ENCODE measurements around the gene BRD4. TPM values are rescaled to one million over a fixed set of nuclear protein-coding genes. Genes with fewer than 3 reads are reported as not detected.
A peak's percentile ranks its signal among the peaks of the same experiment; 100 is the strongest.

Gene BRD4
- total RNA-seq, 1 donor from 2014 or later: 108 TPM

DNA sequence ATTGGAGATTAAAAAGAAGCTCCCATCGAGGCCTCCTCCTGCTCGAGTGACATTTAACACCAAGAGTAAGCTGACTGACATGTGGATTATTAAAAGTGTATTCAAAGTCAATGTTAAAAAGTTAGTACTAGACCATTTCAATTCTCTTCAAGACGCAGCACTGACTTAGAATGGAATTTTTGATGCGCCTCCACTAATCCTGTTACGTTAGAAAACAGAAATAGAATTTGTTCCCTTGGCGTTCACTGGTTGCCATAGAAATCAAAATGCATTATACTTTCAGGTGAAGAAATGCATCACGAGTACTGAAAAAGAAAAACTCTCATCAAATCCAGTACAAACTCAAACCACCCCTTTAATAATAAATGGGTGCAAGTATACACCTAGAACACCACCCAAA is 42.2 kb downstream of the BRD4 start:
- H3K27me3 Mint-ChIP-seq (ENCODE audit: low read depth): no peaks in the 10 kb centered on the region
- DNase-seq (ENCODE audit: low spot score): no peak
- peaks cover 84% of the 10 kb centered on the region for H3K4me1 Mint-ChIP-seq (ENCODE audit: low read depth)
- intact Hi-C loops (cut with micrococcal nuclease): no loop called here
- H3K9me3 Mint-ChIP-seq: no peaks in the 10 kb centered on the region
- H3K36me3 Mint-ChIP-seq (ENCODE audit: low read depth): peaks cover 6% of the 10 kb centered on the region
- no peak overlapping the region for H3K4me3 Mint-ChIP-seq (ENCODE audit: low read depth)
- H3K27ac Mint-ChIP-seq: no peak overlapping the region

DNA sequence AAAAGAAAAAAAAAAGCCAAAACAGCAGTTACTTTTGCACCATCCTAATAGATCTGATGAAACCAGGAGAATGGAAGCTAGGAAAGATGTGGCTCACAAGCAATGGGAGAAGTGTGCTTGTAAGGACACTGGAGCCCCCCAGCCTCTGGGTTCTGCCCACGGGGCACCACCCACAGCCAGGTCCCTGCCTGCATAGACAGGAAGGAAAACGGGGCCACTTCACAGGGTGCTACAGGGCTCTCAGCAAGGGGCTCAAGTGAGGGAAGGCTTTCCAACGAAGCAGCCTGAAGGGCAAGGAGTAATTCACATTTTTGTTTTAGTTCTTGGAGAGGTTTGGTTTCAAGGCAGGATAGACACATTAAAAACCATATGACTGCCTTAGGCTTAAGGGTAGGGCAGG is 42.7 kb downstream of the BRD4 start:
- Mint-ChIP-seq H3K4me3 (ENCODE audit: low read depth) (no peak overlapping the region), H3K27ac (peak overlapping the region; percentile 5), H3K9me3 (no peaks in the 10 kb centered on the region), H3K4me1 (ENCODE audit: low read depth) (peaks cover 84% of the 10 kb centered on the region), H3K27me3 (ENCODE audit: low read depth) (no peaks in the 10 kb centered on the region), H3K36me3 (ENCODE audit: low read depth) (peaks cover 6% of the 10 kb centered on the region)
- intact Hi-C loops (cut with micrococcal nuclease): loop anchor here (5.0 kb wide), 2 partner anchors 33 to 88 kb away; partner anchors contain the start of gene AKAP8
- no peak for DNase-seq (ENCODE audit: low spot score)

DNA sequence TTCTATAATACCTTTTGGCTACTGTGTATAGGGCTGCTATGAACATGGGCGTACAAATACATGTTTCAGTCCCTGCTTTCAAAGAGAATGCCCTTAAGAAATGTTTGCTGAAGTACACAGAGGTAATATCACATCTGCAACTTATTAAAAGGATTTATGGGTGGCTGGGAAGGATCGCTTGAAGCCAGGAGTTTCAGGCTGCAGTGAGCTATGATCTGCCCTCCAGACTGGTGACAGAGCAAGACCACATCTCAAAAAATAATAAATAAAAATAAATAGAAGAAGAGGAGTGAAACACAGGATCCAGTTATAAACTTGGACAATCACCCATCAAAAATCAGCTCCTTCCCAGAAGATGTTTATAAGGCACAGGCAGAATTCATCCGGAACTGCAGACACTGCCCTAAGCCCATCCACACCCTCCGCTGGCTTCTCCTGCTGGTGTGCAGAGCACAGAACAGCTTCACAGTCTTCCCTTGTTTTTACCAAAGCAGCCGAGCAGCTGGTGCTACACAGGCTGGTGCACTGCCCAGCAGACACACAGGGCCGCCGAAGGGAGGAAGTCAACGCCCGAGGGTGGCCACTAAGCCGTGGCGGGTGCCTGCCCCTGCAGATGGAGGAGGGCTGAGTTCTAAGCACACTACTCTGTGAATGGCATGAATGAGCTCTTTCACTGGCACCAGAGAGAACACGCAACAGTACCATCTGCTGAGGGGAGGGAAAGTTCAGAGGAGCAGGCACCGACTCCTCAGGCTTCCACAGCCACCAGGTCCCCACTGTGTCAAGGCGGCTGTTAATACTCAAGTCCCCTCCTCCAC is 44.0 kb downstream of the BRD4 start:
- H3K9me3 Mint-ChIP-seq: no peaks in the 10 kb centered on the region
- intact Hi-C loops (cut with micrococcal nuclease): loop anchor here (5.0 kb wide), 2 partner anchors 34 to 89 kb away; partner anchors contain the start of gene AKAP8
- no peak for DNase-seq (ENCODE audit: low spot score)
- H3K4me1 Mint-ChIP-seq (ENCODE audit: low read depth): peaks cover 85% of the 10 kb centered on the region
- peak overlapping the region; percentile 51 for H3K27ac Mint-ChIP-seq
- no peak overlapping the region for H3K4me3 Mint-ChIP-seq (ENCODE audit: low read depth)
- peaks cover 6% of the 10 kb centered on the region for H3K36me3 Mint-ChIP-seq (ENCODE audit: low read depth)
- no peaks in the 10 kb centered on the region for H3K27me3 Mint-ChIP-seq (ENCODE audit: low read depth)

DNA sequence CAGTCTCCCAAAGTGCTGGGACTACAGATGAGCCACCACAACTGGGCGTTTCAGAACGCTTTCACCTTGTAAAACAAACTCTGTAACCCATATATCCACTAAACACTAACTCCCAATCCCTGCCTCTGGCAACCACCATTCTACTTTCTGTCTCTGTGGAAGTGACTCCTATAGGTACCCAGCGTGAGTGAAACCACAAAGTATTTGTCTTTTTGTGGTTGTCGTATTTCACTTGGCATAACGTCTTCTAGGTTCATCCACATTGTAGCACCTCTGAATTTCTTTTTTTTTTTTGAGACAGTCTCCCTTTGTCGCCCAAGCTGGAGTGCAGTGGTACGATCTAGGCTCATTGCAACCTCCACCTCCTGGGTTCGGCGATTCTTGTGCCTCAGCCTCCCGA is 44.8 kb downstream of the BRD4 start:
- no peak for DNase-seq (ENCODE audit: low spot score)
- H3K4me3 Mint-ChIP-seq (ENCODE audit: low read depth): no peak overlapping the region
- no peaks in the 10 kb centered on the region for H3K9me3 Mint-ChIP-seq
- peaks cover 83% of the 10 kb centered on the region for H3K4me1 Mint-ChIP-seq (ENCODE audit: low read depth)
- no peaks in the 10 kb centered on the region for H3K27me3 Mint-ChIP-seq (ENCODE audit: low read depth)
- peaks cover 6% of the 10 kb centered on the region for H3K36me3 Mint-ChIP-seq (ENCODE audit: low read depth)
- peak overlapping the region; percentile 21 for H3K27ac Mint-ChIP-seq
- intact Hi-C loops (cut with micrococcal nuclease): loop anchor here (5.0 kb wide), 2 partner anchors 35 to 90 kb away; partner anchors contain the start of gene AKAP8

- H3K4me1 Mint-ChIP-seq (ENCODE audit: low read depth): peaks cover 80% of the 10 kb centered on the region
- no peak overlapping the region for H3K4me3 Mint-ChIP-seq (ENCODE audit: low read depth)
- H3K9me3 Mint-ChIP-seq: no peaks in the 10 kb centered on the region
- no peak for DNase-seq (ENCODE audit: low spot score)
- peaks cover under 1% of the 10 kb centered on the region for H3K36me3 Mint-ChIP-seq (ENCODE audit: low read depth)
- no peak overlapping the region for H3K27ac Mint-ChIP-seq
- no peaks in the 10 kb centered on the region for H3K27me3 Mint-ChIP-seq (ENCODE audit: low read depth)
- intact Hi-C loops (cut with micrococcal nuclease): loop anchor here (5.0 kb wide), 2 partner anchors 35 to 90 kb away; partner anchors contain the start of gene AKAP8
Observed at GRCh38 chr19:15286688-15287365, 45.5 kb downstream of the BRD4 start.

- intact Hi-C loops (cut with micrococcal nuclease): loop anchor here (5.0 kb wide), 2 partner anchors 36 to 91 kb away; partner anchors contain the start of gene AKAP8
- Mint-ChIP-seq H3K27ac (peak overlapping the region; percentile 43), H3K9me3 (no peaks in the 10 kb centered on the region), H3K36me3 (ENCODE audit: low read depth) (no peaks in the 10 kb centered on the region), H3K27me3 (ENCODE audit: low read depth) (no peaks in the 10 kb centered on the region), H3K4me3 (ENCODE audit: low read depth) (no peak overlapping the region), H3K4me1 (ENCODE audit: low read depth) (peaks cover 77% of the 10 kb centered on the region)
- no peak for DNase-seq (ENCODE audit: low spot score)
Observed at GRCh38 chr19:15285896-15286591, 46.3 kb downstream of the BRD4 start.

GRCh38 chr19:15284896-15285295 is 47.4 kb downstream of the BRD4 start:
- H3K4me1 Mint-ChIP-seq (ENCODE audit: low read depth): peaks cover 69% of the 10 kb centered on the region
- H3K4me3 Mint-ChIP-seq (ENCODE audit: low read depth): no peak overlapping the region
- no peak for DNase-seq (ENCODE audit: low spot score)
- H3K9me3 Mint-ChIP-seq: no peaks in the 10 kb centered on the region
- H3K27ac Mint-ChIP-seq: peak overlapping the region; percentile 28
- intact Hi-C loops (cut with micrococcal nuclease): loop anchor here (5.0 kb wide), 2 partner anchors 37 to 92 kb away; partner anchors contain the start of gene AKAP8
- no peaks in the 10 kb centered on the region for H3K27me3 Mint-ChIP-seq (ENCODE audit: low read depth)
- no peaks in the 10 kb centered on the region for H3K36me3 Mint-ChIP-seq (ENCODE audit: low read depth)

DNA sequence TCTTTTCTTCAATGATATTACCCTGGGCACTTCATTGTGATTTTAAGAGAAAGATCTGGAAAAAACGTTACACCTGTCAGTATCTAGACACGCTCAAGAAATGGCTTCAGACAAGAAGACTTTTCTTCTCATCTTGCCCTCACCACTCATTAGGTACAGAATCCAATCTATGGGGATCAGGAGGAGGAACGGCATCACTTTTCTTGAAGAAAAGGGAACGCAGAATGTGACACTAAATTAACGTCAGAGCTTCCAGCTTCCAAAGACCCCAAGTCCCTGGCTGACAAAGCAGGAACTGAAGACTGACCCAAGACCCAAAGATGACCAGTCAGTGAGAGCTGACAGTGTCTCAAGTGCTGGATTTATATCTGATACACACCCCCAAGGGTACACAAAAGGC is 48.2 kb downstream of the BRD4 start:
- Mint-ChIP-seq H3K9me3 (no peaks in the 10 kb centered on the region), H3K27me3 (ENCODE audit: low read depth) (no peaks in the 10 kb centered on the region), H3K27ac (peak overlapping the region; percentile 82), H3K4me1 (ENCODE audit: low read depth) (peaks cover 67% of the 10 kb centered on the region), H3K4me3 (ENCODE audit: low read depth) (no peak overlapping the region), H3K36me3 (ENCODE audit: low read depth) (no peaks in the 10 kb centered on the region)
- no peak for DNase-seq (ENCODE audit: low spot score)
- intact Hi-C loops (cut with micrococcal nuclease): no loop called here

DNA sequence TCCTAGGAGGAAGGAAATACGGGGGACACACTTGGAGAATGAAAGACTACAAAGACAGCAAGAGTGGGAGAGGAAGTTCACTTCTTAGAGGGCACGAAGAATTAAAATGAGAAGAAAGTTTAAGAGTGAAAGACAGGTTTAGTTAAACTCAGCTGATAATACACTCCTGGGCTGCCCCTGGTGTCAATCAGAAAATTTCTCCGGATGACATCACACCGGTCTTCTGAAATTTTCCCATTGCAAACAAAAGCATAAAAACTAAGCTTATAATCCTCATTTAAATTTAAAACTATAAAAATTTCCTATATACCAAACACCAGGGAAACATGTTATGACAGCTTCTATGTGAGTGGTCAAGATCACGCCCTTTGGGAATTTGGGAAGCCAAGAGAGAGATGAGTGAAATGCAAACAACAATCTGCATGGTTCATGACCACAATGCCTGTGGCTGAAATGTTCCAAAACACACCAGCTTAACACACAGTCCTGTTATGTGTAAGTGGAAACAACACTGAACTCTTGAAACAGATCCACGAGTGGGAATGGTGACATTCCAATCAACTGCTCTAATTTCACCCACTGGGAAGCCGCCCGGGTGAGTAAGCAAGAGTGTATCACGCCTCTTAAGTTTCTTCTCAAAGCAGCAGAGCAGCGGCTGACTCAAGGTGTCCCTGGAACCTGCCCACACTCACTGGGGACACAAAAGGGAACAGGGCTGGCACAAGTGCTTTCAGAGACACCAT is 49.0 kb downstream of the BRD4 start:
- Mint-ChIP-seq H3K9me3 (no peaks in the 10 kb centered on the region), H3K27me3 (ENCODE audit: low read depth) (no peaks in the 10 kb centered on the region), H3K4me3 (ENCODE audit: low read depth) (no peak overlapping the region), H3K4me1 (ENCODE audit: low read depth) (peaks cover 59% of the 10 kb centered on the region), H3K27ac (peak overlapping the region; percentile 82), H3K36me3 (ENCODE audit: low read depth) (no peaks in the 10 kb centered on the region)
- DNase-seq (ENCODE audit: low spot score): no peak
- intact Hi-C loops (cut with micrococcal nuclease): no loop called here

DNA sequence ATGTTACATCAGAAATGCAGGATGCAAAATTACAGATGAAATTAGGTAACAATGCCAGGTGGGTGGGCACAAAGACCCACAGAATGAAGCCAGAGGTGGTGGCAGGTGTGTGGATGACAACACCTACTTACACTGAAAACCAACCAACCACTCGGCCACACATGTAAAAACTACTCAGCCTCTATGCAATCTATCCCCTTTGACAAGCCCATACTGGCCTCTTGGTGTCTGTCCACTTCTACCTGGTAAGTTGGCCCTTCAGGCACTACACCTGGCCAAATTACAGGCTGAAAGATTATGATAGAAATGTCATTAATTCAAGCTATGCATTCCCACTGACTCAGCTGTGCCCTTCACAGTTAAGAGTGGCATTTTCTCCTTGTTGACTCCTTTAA is 50.0 kb downstream of the BRD4 start:
- no peak for DNase-seq (ENCODE audit: low spot score)
- H3K9me3 Mint-ChIP-seq: no peaks in the 10 kb centered on the region
- peaks cover 50% of the 10 kb centered on the region for H3K4me1 Mint-ChIP-seq (ENCODE audit: low read depth)
- H3K36me3 Mint-ChIP-seq (ENCODE audit: low read depth): no peaks in the 10 kb centered on the region
- no peak overlapping the region for H3K4me3 Mint-ChIP-seq (ENCODE audit: low read depth)
- intact Hi-C loops (cut with micrococcal nuclease): no loop called here
- H3K27ac Mint-ChIP-seq: peak overlapping the region; percentile 34
- H3K27me3 Mint-ChIP-seq (ENCODE audit: low read depth): no peaks in the 10 kb centered on the region

- no peak for DNase-seq (ENCODE audit: low spot score)
- H3K4me3 Mint-ChIP-seq (ENCODE audit: low read depth): no peak overlapping the region
- H3K9me3 Mint-ChIP-seq: no peaks in the 10 kb centered on the region
- peaks cover 47% of the 10 kb centered on the region for H3K4me1 Mint-ChIP-seq (ENCODE audit: low read depth)
- H3K36me3 Mint-ChIP-seq (ENCODE audit: low read depth): peaks cover 7% of the 10 kb centered on the region
- no peak overlapping the region for H3K27ac Mint-ChIP-seq
- H3K27me3 Mint-ChIP-seq (ENCODE audit: low read depth): no peaks in the 10 kb centered on the region
- intact Hi-C loops (cut with micrococcal nuclease): no loop called here
Observed at GRCh38 chr19:15280915-15281683, 51.2 kb downstream of the BRD4 start.
